ENCODE results near the gene COL15A1.

- TF ChIP-seq CTCF (conservative IDR thresholded peaks at IDR 0.05; ENCODE audit: low read depth, low read length) = no peak
- TF ChIP-seq EZH2 (IDR thresholded peaks at IDR 0.05; ENCODE audit: borderline replicate concordance, low read depth, low read length, poor library complexity, severe bottlenecking) = no peak
Observed at GRCh38 chr9:98942906-98943681, 613 bp upstream of the COL15A1 start.

Measured in A673 (cell line).